SW480 (cell line): ENCODE results near the gene MACROD2.

Source experiments
- DNase-seq: peaks from one replicate; pipeline ENCODE4 v3.0.0-alpha.2; 2016; ENCODE audit warnings: low spot score

The MACROD2 gene

DNA sequence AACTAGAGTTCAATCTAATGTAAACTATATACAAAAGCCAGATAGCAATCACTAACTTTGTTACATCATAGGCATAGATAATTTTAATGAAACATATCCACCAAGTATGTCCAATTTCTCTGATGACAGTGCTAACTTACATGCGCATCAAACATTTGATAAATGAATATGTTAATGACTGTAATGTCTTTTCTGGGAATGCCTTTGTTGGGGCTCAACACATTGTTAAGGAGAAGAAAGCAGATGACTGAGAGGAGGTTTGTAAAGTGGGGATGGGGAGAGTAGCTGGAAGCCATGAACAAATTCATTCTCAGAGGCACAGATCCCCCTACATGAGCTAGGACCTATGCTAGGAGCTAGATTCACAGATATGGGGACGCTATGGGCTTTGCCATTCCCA, 1627.9 kb downstream of the MACROD2 start:
- no peak for DNase-seq

DNA sequence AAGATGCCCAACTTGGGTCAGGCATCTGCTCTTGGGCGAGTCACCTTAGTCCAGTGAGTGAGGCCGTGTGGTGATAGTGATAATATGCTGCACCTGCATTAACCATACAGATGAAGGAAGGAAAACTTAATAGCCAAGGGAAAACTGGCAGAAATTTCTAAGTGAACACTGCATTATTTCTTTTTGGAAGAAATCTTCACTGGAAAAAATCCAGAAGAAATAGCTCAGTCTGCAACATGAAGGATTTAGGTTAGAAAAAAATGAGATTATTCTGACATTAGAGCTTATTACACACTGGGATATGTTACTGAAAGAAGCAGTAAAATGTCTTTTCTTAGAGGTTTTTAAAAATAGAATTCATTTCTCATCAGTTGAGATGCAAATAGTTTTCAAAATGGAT, 1630.7 kb downstream of the MACROD2 start:
- no peak for DNase-seq

DNA sequence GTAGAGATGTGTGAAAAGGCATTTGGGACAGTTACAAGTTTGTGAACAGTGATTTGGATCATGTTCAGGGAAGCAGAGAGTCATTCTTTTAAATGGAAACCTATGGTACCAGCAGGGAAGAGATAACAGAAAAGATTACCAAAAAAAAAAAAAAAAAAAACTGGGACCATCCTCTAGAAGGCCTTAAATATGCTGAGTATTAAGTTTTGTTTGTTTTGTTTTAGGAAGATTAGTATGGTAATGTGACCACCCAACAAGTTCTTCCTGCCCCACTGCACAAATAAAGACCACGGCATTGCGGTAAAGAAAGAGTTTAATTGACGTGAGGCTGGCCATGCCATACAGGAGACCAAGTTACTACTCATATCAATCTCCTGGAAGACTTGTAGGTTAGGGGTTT, 1631.8 kb downstream of the MACROD2 start:
- no peak for DNase-seq

DNA sequence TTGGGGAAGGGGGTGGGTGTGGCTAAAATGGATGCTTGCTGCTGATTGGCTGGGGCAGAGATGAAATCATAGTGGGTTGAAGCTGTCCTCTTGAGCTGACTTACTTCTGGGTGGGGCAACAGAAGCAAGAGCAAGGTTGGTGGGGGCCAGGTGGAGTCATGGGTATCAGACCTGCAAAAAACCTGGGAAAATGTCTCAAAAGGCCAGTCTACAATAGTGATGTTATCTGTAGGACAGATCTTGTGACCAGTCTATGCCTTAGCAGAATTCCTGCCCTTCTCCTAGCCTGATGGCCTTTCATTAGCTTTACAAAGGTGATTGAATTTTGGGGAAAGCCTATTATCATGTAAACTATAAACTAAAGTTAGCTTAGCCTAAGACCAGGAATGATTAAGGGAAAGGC, 1632.2 kb downstream of the MACROD2 start:
- DNase-seq: no peak

DNA sequence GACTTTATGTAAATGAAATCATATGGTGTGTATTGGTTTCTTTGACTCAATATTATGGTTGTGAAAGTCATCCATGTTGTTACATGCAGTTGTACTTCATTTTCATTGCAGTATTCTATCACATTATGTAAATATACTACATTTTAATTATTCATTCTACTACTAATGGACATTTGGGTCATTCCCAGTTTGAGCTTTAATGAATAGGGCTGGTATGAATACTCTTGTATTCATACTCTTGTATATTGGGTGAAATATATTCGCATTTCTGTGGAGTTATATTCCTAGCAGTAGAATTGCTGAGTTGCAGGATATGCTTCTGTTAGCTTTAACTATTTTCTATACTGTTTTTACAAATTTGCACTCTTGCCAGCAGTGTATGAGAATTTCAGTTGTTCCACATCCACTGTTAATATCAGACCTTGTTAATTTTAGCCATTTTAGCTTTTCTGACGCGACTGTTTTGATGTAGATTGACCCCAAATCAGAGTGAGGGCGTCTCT, 1633.6 kb downstream of the MACROD2 start:
- no peak for DNase-seq

DNA sequence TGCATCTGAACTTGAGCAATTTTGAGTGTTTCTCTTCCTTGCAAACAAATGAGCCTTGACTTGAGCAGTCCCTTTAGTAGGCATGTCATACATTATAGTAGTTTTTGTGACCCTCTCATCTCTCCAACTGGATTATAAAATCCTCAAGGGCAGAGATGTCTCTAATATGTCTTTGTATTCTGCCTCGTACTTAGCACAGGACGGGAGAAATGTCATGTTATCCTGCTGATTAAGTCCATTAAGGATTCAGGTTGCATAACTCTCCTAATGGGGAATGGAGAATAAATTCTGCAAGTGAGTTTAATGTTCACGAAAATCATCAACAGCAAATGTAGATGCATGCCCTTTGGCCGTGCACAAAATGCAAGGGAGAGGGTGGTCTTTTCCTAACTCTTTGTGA, 1635.0 kb downstream of the MACROD2 start:
- no peak for DNase-seq

DNA sequence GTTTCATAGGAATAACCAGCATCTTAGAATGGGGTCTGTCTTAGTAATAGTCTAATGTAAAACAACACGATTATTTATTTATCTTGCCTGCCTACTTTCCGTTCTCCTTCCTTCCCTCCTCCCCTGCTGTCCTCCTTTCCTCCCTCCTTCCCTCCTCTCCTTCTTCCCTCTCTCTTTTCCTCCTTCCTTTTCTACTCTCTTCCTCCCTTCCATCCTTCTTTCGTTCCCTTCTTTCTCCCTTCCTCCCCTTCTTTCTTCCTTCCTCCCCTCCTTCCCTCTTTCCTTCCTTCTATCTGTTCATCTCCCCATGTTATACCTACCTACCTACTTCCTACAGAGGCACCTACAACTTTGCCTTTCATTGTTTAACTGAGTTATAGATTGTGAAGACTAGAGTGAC, 1637.4 kb downstream of the MACROD2 start:
- DNase-seq: no peak

DNA sequence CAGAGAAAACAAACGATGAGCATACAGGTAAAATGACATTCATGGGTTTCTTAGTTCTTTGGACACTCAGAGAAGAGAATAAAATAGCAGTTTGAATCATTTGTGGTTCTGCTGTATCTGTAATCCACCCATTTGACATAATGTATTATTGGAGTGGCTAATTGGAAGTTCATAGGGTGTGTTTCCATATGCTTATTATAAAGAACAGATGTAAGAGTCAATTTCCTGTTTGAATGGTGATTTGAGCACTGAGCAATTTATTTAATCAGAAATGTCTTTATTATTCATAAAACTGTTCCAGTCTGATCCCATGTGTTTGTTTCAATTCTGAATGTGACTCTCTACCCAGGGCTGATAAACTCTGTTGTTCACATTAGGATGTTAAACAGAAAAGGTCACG, 1638.8 kb downstream of the MACROD2 start:
- no peak for DNase-seq

DNA sequence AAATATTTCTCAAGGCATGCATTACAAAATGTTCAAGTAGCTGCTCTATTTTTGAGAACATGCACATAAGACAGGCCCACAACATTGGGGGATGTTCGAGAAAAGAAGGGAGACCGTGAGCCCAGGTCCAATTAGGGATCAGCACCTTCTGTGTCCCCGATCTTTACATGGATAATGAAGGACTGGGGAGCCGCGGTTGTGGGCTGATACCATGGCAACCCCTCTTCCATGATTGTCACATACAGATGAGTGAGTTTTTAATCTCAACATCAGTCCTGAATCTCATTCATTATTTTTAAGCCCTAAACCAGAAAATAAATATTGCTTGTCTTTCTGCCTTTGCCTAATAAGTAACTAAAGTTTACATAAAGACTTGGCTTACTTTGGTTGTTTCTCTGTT, 1642.2 kb downstream of the MACROD2 start:
- no peak for DNase-seq

DNA sequence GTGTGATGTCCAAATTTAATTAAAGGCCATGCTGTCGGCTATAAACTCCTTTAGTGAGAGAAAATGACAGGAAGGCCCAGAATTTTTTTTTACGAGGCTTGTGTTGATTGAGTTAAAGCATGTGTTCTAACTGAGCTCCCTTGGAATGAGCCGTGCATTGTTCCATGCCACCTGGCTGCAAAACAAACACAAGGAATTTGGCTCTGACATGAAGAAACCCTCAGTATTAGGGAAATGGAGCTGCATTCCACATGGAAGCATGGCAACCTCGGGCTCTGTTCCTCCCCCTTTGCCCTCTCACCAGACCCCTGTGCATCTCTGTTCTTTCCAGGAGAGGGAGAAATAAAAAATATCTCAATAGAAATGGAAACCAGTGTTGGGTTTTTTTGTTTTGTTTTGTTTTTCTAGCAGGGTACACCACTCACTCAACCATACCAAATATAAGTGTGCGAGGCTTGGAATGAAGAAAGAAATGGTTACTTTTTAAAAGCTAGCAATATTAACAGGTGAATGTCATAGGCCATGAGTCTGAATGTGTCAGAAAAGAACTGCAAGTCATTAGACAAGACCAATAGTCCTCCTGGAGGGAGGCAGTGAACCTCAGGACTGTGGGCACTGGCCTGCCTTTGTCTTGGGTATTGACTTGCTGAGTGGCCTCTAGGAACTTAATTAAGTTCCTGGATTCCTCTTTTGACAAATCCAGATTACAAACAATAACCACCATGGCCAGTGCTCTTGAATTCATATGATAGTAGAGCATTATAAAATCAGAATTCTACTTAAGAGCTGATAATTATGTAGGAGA, 1642.8 kb downstream of the MACROD2 start:
- no peak for DNase-seq

DNA sequence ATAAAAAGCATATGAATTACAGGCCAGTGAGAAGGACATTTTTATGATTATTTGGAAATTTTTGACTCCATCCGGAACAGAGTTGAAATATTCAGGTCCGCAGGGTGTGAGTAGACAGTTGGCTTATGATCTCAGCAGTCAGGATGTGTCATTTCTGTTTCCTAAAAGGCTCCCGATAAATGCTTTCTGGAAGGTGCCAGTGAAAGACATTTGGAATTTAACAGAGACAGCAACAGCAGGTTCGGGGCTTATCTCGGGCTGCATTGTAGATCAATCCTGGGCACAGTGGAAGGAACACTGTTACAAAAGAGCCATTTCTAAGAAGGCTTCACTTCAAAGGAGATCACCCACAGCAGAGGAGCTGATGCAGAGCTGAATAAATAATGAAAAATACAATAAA, 1643.5 kb downstream of the MACROD2 start:
- DNase-seq: no peak

DNA sequence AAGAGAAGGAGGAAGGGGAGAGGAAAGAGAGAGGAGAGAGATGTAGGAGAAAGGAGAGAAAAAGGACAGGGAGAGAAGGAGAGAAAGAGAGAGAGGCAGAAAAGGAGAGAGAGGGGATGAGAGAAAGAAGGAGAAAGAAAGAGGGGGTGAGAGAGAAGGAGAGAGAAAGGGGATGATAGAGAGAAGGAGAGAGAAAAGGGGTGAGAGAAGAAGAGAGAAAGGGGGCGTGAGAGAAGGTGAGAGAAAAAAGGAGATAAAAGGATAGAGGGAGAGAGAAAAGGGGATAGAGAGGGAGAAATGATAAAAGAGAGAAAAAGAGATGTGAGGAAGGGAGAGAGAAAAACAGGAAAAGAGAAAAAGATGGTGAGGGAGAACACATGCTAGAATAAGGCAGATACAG, 1644.5 kb downstream of the MACROD2 start:
- no peak for DNase-seq

DNA sequence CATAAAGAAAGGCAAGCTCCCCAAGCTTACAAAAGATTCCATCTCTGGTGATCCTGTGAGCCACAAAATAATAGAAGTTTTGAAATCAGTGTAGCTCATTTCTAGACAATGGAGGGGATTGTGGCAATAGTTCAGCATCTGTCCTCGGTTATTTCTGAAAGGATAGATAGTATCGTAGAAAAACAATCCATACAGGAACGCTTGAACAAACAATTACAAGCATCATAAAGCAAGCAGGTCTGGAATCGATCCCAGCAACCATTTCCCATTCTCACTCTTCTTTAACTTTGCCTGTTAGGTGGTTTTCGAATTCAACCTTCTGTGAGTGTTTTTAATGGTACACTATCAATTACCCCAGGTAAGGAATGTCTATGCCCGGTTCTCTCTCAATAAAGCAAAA, 1646.8 kb downstream of the MACROD2 start:
- DNase-seq: no peak

DNA sequence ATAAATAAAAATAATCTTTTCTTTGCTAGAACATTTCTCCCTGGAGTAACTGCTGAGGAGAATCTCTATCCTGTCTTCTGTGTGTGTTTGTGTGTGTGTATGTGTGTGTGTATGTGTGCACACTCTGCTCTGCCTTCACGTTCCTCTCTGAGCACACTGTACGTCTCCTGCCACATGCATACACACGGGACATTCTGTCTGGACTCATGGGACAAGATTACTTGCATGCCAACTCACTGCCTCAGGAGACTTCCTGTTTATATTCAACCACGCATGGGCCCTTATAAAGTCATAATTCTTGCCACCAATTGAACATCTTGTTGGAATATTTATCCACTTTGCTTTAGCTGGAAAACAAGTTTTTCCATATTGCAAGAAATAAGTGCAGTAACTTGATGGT, 1647.4 kb downstream of the MACROD2 start:
- no peak for DNase-seq

DNA sequence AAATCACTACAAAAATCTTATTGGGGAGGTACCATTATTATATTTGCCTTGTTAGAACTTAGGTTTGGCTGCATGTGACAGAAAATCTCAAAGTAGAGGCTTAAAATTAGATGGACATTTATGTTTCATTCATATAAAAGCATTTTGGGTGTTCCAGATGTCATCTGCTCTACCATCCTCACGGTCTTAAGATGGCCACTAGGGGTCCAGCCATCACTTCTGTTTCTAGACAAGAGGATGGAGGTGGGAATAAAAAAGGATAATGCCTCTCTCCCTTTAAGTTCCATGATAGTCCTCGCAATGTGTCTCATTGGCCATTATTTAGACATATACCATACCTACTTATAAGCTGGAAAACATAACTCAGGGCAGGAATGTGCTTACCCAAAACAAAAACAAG, 1648.4 kb downstream of the MACROD2 start:
- DNase-seq: peak; percentile 13

DNA sequence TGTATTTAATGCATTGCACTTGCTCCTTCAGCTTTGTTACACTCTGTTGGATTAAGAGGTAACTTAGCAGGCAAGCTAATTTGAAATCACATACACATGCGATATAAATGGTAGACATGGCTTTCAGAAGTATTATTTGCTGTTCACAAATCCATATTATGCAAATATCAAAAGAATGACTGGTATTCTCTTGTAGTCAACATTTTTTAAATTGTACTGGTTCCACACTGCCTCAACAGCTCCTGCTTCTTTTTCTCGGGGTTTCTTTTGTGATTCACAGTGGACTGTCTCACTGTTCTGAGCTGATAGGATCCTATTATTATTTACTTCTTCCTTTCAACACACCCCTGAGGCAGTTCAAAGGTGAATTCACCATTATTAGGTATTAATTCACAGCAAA, 1650.5 kb downstream of the MACROD2 start:
- no peak for DNase-seq

DNA sequence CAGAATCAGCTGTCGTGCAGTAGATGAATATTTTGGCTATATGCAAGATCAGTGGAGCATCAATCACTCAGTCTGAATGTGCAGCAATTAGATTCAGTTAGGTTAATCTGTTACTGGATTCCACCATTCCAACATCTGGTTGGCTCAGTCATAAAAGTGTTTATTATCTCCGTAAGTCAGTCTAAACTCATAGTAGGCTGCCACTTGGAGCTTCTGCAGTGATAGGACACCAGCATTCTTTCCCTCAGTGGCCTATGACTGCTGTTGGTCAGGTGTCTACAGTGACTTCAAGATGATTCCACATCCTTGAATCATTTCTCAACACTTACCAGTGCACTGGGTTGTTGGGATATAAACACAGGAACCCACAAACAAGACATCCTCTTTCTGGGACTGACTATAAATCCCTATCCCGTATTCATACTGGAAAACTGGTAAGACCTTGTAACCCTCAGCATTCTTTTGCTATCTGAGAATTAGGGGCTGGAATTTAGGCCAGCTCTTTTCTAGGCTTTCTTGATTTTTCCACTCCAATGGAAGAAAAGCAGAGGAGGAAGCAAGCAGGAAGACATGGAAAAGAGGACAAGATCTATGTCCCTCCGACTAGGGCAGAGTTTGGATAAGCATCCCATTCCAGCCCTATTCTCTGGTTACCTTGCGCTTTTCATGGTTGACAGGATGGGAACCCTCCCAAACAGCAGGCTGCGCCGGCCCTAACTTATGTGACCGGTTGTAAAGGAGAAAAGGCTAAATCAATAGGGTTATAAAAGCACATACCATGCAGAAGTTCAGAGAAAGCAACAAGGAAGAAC, 1658.3 kb downstream of the MACROD2 start:
- DNase-seq: no peak

DNA sequence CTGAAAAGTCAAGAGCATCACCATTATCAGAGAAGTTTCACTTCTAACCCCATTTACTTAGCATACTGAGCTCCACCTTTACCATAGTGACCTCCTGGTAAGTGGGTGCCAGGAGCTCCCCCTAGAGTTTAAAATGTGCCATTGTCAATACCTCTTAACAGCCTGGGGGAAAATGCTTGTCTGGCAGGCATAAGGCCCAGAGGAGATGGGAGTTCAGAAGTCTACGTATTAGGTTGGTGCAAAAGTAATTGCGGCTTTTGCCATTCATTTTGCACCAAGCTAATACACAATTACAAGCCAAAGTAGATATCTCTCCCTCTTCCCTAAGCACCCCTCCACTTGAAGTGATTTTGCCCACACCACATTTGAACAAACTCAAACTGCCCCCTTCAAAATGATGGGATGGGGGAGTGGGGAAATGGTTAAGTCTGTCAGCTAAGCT, 1658.9 kb downstream of the MACROD2 start:
- DNase-seq: peak; percentile 82

DNA sequence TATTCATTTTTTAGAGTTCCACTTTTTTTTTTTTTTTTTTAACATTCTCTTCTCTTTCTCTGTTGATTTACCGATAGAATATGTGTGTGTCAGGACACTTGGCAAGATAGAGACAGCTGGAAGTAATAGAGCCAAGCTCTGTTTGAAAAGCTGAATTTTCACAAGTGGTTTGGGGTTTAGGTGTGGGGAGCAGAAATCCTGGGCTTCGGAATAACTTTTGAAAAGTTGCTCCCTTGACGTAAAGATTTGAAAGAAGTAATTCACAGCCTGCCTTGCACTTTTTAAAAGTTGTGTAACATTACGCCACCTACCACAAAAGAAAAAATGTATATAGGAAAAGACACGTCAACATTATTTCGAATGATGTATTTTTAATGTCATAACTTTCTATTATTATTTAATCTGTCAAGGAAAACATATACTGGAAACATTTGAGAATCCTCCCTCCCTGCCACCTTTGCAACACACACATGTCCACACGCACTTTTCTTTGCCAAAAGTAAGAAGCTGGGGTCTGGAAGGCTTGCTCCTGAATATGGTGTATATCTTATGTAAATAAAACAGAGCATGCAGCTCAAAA, 1660.1 kb downstream of the MACROD2 start:
- no peak for DNase-seq

DNA sequence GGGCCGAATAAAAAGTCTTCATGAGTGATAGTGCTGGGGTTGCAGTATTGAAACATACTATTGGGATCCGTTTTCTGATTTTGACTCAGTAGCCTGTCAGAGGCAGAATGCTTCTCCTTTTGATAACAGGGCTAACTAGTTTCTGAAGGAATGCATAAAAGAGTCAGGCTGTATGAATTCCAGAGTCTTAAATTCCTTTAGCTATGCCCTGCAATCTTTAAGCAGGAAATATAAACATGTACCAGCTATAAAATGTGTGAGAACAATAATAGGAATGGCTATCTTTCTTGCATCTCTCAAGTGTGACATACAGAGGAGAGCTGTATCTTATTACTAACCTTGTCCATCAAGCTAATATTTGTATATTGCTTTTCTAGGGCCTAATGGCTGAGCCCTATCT, 1660.8 kb downstream of the MACROD2 start:
- DNase-seq: no peak

DNA sequence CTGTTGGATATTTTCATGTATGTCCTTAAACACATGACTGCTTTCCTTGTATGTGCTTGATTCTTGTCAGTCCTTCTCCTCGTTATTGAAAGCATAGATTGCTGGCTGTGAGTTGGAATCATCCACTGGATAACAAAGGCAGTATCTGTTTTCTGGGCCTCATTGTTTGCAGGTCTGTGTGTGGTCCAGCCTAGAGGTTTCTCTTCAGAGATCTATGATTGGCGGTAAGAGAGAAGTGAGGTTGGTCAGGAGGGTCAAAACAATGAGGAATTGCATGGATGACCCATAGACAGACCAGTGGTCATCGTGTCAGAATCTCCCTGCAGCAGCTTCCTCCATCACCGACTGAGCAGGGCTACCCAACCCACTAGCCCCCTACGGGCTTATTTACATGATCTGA, 1663.0 kb downstream of the MACROD2 start:
- no peak for DNase-seq

DNA sequence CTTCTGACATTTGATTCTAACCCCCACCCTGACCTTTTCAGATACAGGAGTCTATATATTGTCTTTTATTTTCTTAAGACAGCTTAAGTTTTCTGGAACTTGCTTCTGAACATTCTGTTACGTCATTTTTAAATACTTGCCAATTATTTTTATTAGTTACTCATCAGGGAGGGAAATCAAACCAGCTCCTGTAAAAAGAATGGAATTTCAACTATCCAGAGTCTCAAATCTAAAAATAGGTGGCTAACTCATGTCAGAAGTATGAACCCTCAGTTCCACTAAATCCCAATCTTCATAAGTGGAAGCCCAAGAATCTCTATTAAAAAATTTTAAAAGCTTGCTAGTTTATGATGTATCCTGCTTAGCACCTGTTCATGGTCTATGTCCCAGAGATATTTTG, 1677.9 kb downstream of the MACROD2 start:
- DNase-seq: no peak
